ENCODE measurements around the gene TBC1D22A.
"Not testable (repeated sequence)": the region's sequence is repeated elsewhere in the genome, so short reads cannot be mapped to it uniquely, and the experiment has no call there.

TBC1D22A gene

GRCh38 chr22:46803936-46804335 lies 41.5 kb downstream of the TBC1D22A start:
- H3K27ac Mint-ChIP-seq = no peak overlapping the region
- no peak overlapping the region for H3K4me3 Mint-ChIP-seq
- peaks cover 38% of the 10 kb centered on the region for H3K36me3 Mint-ChIP-seq (ENCODE audit: low read depth)
- no peaks in the 10 kb centered on the region for H3K27me3 Mint-ChIP-seq (ENCODE audit: low read depth)
- no peak for DNase-seq (ENCODE audit: low spot score)
- H3K9me3 Mint-ChIP-seq = no peaks in the 10 kb centered on the region
- peaks cover 27% of the 10 kb centered on the region for H3K4me1 Mint-ChIP-seq (ENCODE audit: low read depth)

DNA sequence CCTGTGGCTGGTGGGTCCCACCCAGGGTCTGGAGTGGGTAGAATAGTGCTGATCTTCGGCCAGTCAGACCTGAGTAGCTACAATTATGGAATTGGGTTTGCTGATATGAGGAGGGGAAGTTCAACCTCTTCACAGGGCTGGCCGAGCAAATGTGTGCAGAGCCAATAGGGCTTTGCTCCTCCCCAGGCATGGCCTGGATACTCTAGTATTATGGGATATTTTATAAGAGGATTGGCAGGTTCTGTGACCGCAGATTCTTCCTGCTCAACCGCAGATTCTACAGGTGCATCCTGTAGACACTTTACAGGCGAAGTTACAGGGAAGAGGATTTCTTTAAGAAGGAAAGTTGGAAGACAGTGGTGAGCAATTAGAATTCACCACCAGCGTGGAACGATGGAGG lies 44.3 kb downstream of the TBC1D22A start:
- Mint-ChIP-seq H3K27ac (peak overlapping the region; percentile 1), H3K27me3 (ENCODE audit: low read depth) (no peaks in the 10 kb centered on the region), H3K36me3 (ENCODE audit: low read depth) (peaks cover 21% of the 10 kb centered on the region), H3K4me3 (peak overlapping the region; percentile 21), H3K4me1 (ENCODE audit: low read depth) (peaks cover 25% of the 10 kb centered on the region), H3K9me3 (no peaks in the 10 kb centered on the region)
- DNase-seq (ENCODE audit: low spot score) = no peak

DNA sequence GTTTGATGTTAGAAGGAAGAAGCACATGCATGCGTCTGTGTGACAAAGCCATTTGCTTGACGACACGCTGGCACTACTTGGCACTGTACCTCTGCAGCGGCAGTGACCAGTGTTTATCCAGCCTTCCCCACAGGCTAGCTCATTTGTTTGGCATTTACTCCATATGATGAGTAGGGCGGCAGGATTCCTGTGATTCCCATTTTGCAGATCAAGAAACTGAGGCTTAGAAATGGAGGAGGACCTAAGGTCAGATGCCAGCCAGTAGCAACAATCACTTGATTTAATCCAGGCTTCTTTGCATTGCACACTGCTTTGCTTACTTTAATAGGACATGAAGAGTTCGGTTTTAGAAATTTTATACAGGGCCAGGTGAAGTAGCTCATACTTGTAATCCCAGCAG lies 45.0 kb downstream of the TBC1D22A start:
- no peaks in the 10 kb centered on the region for H3K9me3 Mint-ChIP-seq
- H3K4me1 Mint-ChIP-seq (ENCODE audit: low read depth) = peaks cover 20% of the 10 kb centered on the region
- peaks cover 17% of the 10 kb centered on the region for H3K36me3 Mint-ChIP-seq (ENCODE audit: low read depth)
- DNase-seq (ENCODE audit: low spot score) = no peak
- no peak overlapping the region for H3K27ac Mint-ChIP-seq
- no peaks in the 10 kb centered on the region for H3K27me3 Mint-ChIP-seq (ENCODE audit: low read depth)
- no peak overlapping the region for H3K4me3 Mint-ChIP-seq

DNA sequence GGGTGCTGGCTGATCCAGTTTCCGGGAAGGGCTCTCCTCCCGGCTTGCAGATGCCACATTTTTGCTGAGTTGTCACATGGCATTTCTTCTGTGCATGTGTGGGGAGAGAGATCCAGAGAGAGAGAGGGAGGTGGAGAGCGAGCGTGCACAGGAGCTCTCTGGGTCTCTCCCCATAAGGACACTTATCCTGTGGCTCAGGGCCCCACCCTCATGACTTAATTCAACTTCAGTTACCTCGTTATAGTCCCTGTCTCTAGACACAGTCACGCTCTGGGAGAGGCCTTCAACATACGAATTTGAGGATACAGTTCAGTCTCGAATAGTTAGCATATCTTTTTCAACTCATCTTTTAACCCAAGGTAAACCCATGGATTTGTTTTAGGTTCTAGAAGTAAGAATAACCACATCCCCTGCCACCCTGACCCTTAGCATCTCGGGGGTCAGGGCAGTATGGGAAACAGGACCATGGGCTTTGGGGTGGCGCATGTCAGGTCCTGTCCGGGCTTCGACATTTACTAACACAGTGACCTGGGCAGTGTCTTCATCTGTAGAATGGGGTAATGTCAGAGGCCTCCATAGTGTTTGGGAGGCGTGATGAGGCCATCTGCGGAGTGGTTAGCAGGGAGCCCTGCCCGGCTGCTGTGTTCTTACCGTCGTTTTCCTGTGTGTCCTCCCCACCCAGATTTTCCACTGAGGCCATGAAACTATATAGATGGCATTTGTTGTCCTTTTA lies 46.9 kb downstream of the TBC1D22A start:
- Mint-ChIP-seq H3K4me1 (ENCODE audit: low read depth) (peaks cover 14% of the 10 kb centered on the region), H3K27ac (no peak overlapping the region), H3K9me3 (no peaks in the 10 kb centered on the region), H3K4me3 (no peak overlapping the region), H3K27me3 (ENCODE audit: low read depth) (no peaks in the 10 kb centered on the region), H3K36me3 (ENCODE audit: low read depth) (peaks cover 20% of the 10 kb centered on the region)
- no peak for DNase-seq (ENCODE audit: low spot score)

- H3K4me3 Mint-ChIP-seq = no peak overlapping the region
- no peak overlapping the region for H3K27ac Mint-ChIP-seq
- no peaks in the 10 kb centered on the region for H3K9me3 Mint-ChIP-seq
- DNase-seq (ENCODE audit: low spot score) = no peak
- H3K4me1 Mint-ChIP-seq (ENCODE audit: low read depth) = peaks cover 13% of the 10 kb centered on the region
- H3K36me3 Mint-ChIP-seq (ENCODE audit: low read depth) = peaks cover 23% of the 10 kb centered on the region
- no peaks in the 10 kb centered on the region for H3K27me3 Mint-ChIP-seq (ENCODE audit: low read depth)
These were observed 48.7 kb downstream of the TBC1D22A start for GRCh38 chr22:46810856-46811786.

GRCh38 chr22:46812034-46812605 lies 49.7 kb downstream of the TBC1D22A start:
- DNase-seq (ENCODE audit: low spot score) = no peak
- Mint-ChIP-seq H3K36me3 (ENCODE audit: low read depth) (peaks cover 18% of the 10 kb centered on the region), H3K27me3 (ENCODE audit: low read depth) (no peaks in the 10 kb centered on the region), H3K27ac (no peak overlapping the region), H3K4me1 (ENCODE audit: low read depth) (peaks cover 10% of the 10 kb centered on the region), H3K9me3 (no peaks in the 10 kb centered on the region), H3K4me3 (no peak overlapping the region)

- no peak for DNase-seq (ENCODE audit: low spot score)
- peaks cover 18% of the 10 kb centered on the region for H3K36me3 Mint-ChIP-seq (ENCODE audit: low read depth)
- H3K27me3 Mint-ChIP-seq (ENCODE audit: low read depth) = no peaks in the 10 kb centered on the region
- no peak overlapping the region for H3K27ac Mint-ChIP-seq
- H3K9me3 Mint-ChIP-seq = no peaks in the 10 kb centered on the region
- peaks cover 9% of the 10 kb centered on the region for H3K4me1 Mint-ChIP-seq (ENCODE audit: low read depth)
- H3K4me3 Mint-ChIP-seq = no peak overlapping the region
These were observed 50.3 kb downstream of the TBC1D22A start for GRCh38 chr22:46812788-46813187.

DNA sequence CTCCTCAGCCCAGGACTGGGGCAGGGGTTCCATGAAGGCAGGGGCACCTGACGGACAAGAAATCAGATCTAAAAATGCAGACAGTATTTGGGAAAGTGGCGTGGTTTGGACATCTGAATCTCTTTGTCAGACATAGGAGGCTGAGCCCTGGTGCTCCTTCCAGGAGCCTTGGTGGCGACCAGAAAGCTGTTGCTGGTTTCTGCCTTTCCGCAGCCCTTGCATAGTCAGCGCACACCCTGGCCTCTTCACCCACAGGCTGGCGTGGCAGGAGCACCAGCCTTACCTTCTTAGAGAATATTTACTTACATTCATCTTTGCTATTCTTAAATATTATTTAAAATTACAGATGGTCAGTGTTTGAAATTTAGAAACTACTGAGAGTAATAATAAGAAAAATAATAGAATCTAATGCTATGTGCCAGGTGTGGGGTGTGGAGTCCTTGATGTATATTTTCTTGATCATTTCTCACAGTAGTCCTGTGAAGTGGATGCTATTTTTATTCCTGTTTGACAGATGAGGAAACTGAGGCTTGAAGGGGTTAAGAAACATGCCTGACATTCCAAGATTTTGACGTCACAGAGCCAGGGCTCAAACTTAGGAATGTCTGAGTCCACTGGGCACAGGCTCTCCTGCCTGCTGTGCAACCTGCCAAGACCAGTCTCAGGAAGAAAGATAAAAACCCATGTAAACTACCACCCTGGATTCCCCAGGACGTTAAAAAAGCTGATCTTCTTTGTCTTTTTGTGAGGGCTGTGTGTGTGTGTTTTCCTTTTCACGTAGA lies 51.6 kb downstream of the TBC1D22A start:
- H3K27ac Mint-ChIP-seq = no peak overlapping the region
- H3K4me1 Mint-ChIP-seq (ENCODE audit: low read depth) = peaks cover 9% of the 10 kb centered on the region
- H3K27me3 Mint-ChIP-seq (ENCODE audit: low read depth) = no peaks in the 10 kb centered on the region
- no peak for DNase-seq (ENCODE audit: low spot score)
- peaks cover 19% of the 10 kb centered on the region for H3K36me3 Mint-ChIP-seq (ENCODE audit: low read depth)
- no peaks in the 10 kb centered on the region for H3K9me3 Mint-ChIP-seq
- H3K4me3 Mint-ChIP-seq = no peak overlapping the region

DNA sequence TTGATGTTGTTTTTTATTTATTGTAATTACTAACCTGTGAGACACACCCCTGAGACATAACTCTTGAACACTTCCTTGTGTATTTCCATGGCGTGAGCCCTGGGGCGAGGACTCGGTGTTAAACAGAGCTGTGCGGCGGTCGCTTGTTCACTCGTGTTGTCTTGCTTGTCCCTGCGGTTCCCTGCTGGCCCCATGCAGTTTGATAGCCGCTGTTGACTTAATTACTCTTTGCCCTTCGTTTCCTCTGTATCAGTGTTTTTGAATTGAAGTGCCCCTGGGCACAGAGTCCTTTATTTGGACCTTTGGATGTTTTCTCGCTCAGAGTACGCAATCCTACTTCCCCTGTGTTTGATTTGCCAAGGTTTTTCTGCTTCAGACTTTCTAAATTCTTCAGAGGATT lies 52.7 kb downstream of the TBC1D22A start:
- Mint-ChIP-seq H3K36me3 (ENCODE audit: low read depth) (peaks cover 17% of the 10 kb centered on the region), H3K27ac (no peak overlapping the region), H3K9me3 (no peaks in the 10 kb centered on the region), H3K4me1 (ENCODE audit: low read depth) (peaks cover 9% of the 10 kb centered on the region), H3K27me3 (ENCODE audit: low read depth) (no peaks in the 10 kb centered on the region), H3K4me3 (no peak overlapping the region)
- DNase-seq (ENCODE audit: low spot score) = no peak

- H3K36me3 Mint-ChIP-seq (ENCODE audit: low read depth) = peaks cover 18% of the 10 kb centered on the region
- H3K9me3 Mint-ChIP-seq = no peaks in the 10 kb centered on the region
- peaks cover 9% of the 10 kb centered on the region for H3K4me1 Mint-ChIP-seq (ENCODE audit: low read depth)
- no peak overlapping the region for H3K27ac Mint-ChIP-seq
- H3K4me3 Mint-ChIP-seq = no peak overlapping the region
- no peak for DNase-seq (ENCODE audit: low spot score)
- no peaks in the 10 kb centered on the region for H3K27me3 Mint-ChIP-seq (ENCODE audit: low read depth)
These were observed 53.1 kb downstream of the TBC1D22A start for GRCh38 chr22:46815559-46815895.

GRCh38 chr22:46815896-46816731 lies 53.7 kb downstream of the TBC1D22A start:
- H3K4me1 Mint-ChIP-seq (ENCODE audit: low read depth) = peaks cover 9% of the 10 kb centered on the region
- no peaks in the 10 kb centered on the region for H3K9me3 Mint-ChIP-seq
- no peak for DNase-seq (ENCODE audit: low spot score)
- no peak overlapping the region for H3K4me3 Mint-ChIP-seq
- H3K27ac Mint-ChIP-seq = no peak overlapping the region
- peaks cover 18% of the 10 kb centered on the region for H3K36me3 Mint-ChIP-seq (ENCODE audit: low read depth)
- no peaks in the 10 kb centered on the region for H3K27me3 Mint-ChIP-seq (ENCODE audit: low read depth)

DNA sequence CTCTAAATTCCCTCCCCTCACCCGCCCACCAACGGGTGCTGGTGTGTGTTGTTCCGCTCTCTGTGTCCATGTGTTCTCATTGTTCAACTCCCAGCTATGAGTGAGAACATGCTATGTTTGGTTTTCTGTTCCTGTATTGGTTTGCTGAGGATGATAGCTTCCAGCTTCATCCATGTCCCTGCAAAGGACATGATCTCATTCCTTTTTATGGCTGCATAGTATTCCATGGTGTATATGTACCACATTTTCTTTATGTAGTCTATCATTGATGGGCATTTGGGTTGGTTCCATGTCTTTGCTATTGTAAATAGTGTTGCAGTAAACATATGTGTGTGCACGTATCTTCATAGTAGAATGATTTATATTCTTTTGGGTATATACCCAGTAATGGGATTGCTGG lies 54.9 kb downstream of the TBC1D22A start:
- H3K27me3 Mint-ChIP-seq (ENCODE audit: low read depth); DNase-seq (ENCODE audit: low spot score); H3K4me1 Mint-ChIP-seq (ENCODE audit: low read depth); H3K4me3 Mint-ChIP-seq; H3K27ac Mint-ChIP-seq; H3K9me3 Mint-ChIP-seq: not testable (repeated sequence)
- peaks cover 18% of the 10 kb centered on the region for H3K36me3 Mint-ChIP-seq (ENCODE audit: low read depth)

DNA sequence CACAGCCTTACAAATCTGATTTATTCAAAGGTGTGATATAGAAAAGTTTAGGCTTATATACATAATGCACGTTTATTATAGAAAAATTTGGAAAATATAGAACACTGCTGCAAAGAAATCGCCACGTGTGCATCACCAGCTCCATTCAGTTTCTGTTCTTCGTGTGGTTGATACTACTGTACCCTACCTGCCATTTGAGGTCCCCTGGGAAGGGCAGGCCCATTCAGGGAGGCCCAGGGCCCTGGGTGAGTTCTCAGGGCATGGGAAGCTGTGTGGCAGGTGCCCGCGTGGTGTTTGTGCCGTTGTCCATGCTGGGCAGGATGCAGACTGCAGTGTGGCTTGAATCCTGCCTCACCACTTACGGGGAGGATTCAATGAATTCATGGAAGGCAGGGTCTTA lies 60.8 kb downstream of the TBC1D22A start:
- no peaks in the 10 kb centered on the region for H3K4me1 Mint-ChIP-seq (ENCODE audit: low read depth)

More for the DNA sequence above, 60.8 kb downstream of the TBC1D22A start:
- Mint-ChIP-seq H3K4me3 (no peak overlapping the region), H3K27me3 (ENCODE audit: low read depth) (no peaks in the 10 kb centered on the region), H3K9me3 (no peaks in the 10 kb centered on the region), H3K27ac (no peak overlapping the region), H3K36me3 (ENCODE audit: low read depth) (peaks cover 7% of the 10 kb centered on the region)
- DNase-seq (ENCODE audit: low spot score) = no peak
